ENCODE data around the gene SDC4. TPM values are rescaled to one million over a fixed set of nuclear protein-coding genes. Genes with fewer than 3 reads are reported as not detected.
"Not testable (repeated sequence)": the region's sequence is repeated elsewhere in the genome, so short reads cannot be mapped to it uniquely, and the experiment has no call there.

Gene SDC4
- total and polyA plus RNA-seq, 3 donors from 2014 or later: 124 to 234 (median 191) TPM

DNA sequence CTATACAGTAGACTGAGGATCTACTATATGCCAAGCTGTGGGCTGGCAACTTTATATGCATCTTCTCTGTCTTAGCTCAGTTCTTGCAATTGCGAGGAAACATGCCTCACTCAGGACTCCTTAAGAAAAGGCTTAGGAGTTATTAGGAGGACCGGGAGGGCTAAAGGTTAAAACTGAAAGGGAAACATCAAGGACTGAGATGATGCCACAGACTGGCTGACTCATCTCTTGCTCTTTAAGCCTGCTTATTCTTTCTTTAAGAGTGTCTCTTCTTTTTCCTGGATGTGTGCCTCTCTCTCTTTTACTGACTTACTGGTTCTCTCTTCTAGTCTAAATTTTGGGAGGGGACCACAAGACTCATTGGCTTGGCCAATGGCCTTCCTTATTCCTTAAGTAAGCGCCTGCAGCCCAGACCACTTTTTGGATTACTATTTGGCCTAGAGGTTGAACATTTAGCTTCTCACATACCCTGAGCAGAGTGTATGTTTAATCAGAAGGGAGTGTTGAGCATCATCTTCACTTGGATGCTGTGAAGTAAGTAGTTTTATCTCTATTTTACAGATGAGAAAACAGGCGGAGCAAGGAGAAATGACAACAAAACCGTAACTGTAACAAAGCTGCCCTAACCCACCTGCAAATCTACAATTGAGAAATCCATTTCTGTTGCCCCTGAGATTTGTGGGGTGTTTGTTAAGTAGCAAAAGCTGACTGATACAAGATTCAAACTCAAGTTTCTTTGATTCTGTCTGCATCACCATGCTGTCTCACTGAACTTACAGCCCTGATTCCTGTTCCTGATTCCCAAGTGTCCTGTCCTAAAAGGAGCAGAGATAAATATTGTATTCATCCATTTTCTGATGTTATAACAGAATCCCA is 7.2 kb upstream of the SDC4 start:
- Histone ChIP-seq H3K9me3 (no peaks in the 10 kb centered on the region), H3K36me3 (ENCODE audit: low read depth, missing control alignments) (no peaks in the 10 kb centered on the region), H3K4me3 (no peak overlapping the region), H3K27me3 (no peaks in the 10 kb centered on the region), H3K4me1 (peaks cover 23% of the 10 kb centered on the region), H3K27ac (no peak overlapping the region)
- TF ChIP-seq, protein P1, sequence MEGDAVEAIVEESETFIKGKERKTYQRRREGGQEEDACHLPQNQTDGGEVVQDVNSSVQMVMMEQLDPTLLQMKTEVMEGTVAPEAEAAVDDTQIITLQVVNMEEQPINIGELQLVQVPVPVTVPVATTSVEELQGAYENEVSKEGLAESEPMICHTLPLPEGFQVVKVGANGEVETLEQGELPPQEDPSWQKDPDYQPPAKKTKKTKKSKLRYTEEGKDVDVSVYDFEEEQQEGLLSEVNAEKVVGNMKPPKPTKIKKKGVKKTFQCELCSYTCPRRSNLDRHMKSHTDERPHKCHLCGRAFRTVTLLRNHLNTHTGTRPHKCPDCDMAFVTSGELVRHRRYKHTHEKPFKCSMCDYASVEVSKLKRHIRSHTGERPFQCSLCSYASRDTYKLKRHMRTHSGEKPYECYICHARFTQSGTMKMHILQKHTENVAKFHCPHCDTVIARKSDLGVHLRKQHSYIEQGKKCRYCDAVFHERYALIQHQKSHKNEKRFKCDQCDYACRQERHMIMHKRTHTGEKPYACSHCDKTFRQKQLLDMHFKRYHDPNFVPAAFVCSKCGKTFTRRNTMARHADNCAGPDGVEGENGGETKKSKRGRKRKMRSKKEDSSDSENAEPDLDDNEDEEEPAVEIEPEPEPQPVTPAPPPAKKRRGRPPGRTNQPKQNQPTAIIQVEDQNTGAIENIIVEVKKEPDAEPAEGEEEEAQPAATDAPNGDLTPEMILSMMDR (IDR thresholded peaks at IDR 0.05): no peak
- no peak for TF ChIP-seq POLR2A (IDR thresholded peaks at IDR 0.05)
- intact Hi-C loops (cut with DNase I; ENCODE audit: low total_unique reads): loop anchor here (2.0 kb wide), 1 partner anchor 63 kb away; no protein-coding TSS in a partner anchor
- no peak for DNase-seq
- WGBS, 2 donors: 55 to 90% methylated on average over 5 of the region's 5 CpGs

- no peaks in the 10 kb centered on the region for H3K36me3 ChIP-seq (ENCODE audit: low read depth, missing control alignments)
- no peaks in the 10 kb centered on the region for H3K9me3 ChIP-seq
- no peaks in the 10 kb centered on the region for H3K27me3 ChIP-seq
- intact Hi-C loops (cut with DNase I; ENCODE audit: low total_unique reads): loop anchor here (2.0 kb wide), 1 partner anchor 64 kb away; no protein-coding TSS in a partner anchor
- no peak overlapping the region for H3K27ac ChIP-seq
- no peak for TF ChIP-seq POLR2A (IDR thresholded peaks at IDR 0.05)
- TF ChIP-seq, protein P1 (IDR thresholded peaks at IDR 0.05): no peak
- H3K4me3 ChIP-seq: no peak overlapping the region
- DNase-seq: no peak
- peaks cover 21% of the 10 kb centered on the region for H3K4me1 ChIP-seq
- WGBS, 2 donors: 79 to 80% methylated on average over 9 of the region's 9 CpGs
Observed at GRCh38 chr20:45354423-45355208, 6.4 kb upstream of the SDC4 start.

DNA sequence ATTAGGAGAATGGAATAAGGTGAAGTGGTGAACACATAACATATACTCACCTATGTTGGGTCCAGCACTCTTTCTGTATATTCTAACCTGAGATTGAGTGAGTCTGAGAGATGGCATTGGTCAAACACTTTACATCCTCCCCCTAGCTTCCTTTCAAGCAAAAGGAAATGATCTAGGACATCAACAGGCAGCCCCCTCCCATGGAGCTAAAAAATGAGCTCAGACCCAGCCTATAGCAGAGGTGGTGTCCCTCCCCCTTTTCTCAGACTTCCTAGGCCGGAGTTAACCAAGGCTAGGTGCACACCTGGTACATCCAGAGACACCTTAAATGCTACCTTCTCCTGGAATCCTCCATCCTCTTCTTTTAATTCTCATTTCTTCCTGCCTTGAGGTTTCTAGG is 5.5 kb upstream of the SDC4 start:
- Histone ChIP-seq H3K36me3 (ENCODE audit: low read depth, missing control alignments) (no peaks in the 10 kb centered on the region), H3K4me1 (peaks cover 12% of the 10 kb centered on the region), H3K27ac (no peak overlapping the region), H3K27me3 (no peaks in the 10 kb centered on the region), H3K9me3 (no peaks in the 10 kb centered on the region), H3K4me3 (no peak overlapping the region)
- intact Hi-C loops (cut with DNase I; ENCODE audit: low total_unique reads): loop anchor here (2.0 kb wide), 1 partner anchor 65 kb away; no protein-coding TSS in a partner anchor
- no peak for DNase-seq
- WGBS, 2 donors: 83 to 89% methylated on average over 1 of the region's 1 CpG
- TF ChIP-seq POLR2A (IDR thresholded peaks at IDR 0.05): no peak
- TF ChIP-seq, protein P1 (IDR thresholded peaks at IDR 0.05): no peak

GRCh38 chr20:45352729-45353128 is 4.5 kb upstream of the SDC4 start:
- H3K4me1 ChIP-seq: peaks cover 2% of the 10 kb centered on the region
- intact Hi-C loops (cut with DNase I; ENCODE audit: low total_unique reads): no loop called here
- H3K27me3 ChIP-seq: no peaks in the 10 kb centered on the region
- H3K27ac ChIP-seq: no peak overlapping the region
- no peak for DNase-seq
- H3K36me3 ChIP-seq (ENCODE audit: low read depth, missing control alignments): no peaks in the 10 kb centered on the region
- no peak overlapping the region for H3K4me3 ChIP-seq
- TF ChIP-seq, protein P1 (IDR thresholded peaks at IDR 0.05): no peak
- TF ChIP-seq POLR2A (IDR thresholded peaks at IDR 0.05): no peak
- H3K9me3 ChIP-seq: no peaks in the 10 kb centered on the region
- WGBS, 2 donors: 82 to 88% methylated on average over 3 of the region's 3 CpGs

DNA sequence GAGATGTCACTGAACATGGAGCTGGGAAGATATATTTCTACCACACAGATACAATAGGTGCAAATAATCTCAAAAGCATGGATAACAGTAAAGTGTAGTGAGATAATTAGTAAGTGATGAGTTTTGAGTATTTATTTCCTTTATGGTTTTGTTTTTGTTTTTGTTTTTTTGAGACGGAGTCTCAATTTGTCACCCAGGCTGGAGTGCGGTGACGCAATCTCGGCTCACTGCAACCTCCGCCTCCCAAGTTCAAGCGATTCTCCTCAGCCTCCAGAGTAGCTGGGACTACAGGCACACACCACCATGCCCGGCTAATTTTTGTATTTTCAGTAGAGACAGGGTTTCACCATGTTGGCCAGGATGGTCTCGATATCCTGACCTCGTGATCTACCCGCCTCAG is 2.6 kb upstream of the SDC4 start:
- H3K36me3 ChIP-seq (ENCODE audit: low read depth, missing control alignments); H3K9me3 ChIP-seq; H3K27me3 ChIP-seq; H3K27ac ChIP-seq; DNase-seq; H3K4me3 ChIP-seq; H3K4me1 ChIP-seq; intact Hi-C loops (cut with DNase I; ENCODE audit: low total_unique reads): not testable (repeated sequence)
- WGBS, 2 donors: 91 to 93% methylated on average over 10 of the region's 10 CpGs

Data from testis (tissue), 3 donors.